HepG2 (cell line): Measurements from ENCODE around the gene CDKN1A. TPM values are rescaled to one million over a fixed set of nuclear protein-coding genes. Genes with fewer than 3 reads are reported as not detected.

ENCODE experiments used
- ATAC-seq: fragments of 200-7000 bp; cut with Tn5 transposase; 3 replicates; pipeline ENCODE4 v1.9.1; 2020; ENCODE audit warnings: mild to moderate bottlenecking, moderate library complexity
- BruUV-seq: library from RNA; stranded (reverse); fragments of 400-500 nt; replicated peaks from 2 replicates; lab custom pipeline; 2021; lab: Mats Ljungman, UMichigan
- CTCF ChIA-PET: fragments of 300-600 bp; formaldehyde crosslinking; extraction: SDS; loops from one replicate; lab custom pipeline; 2021; ENCODE audit warnings: low total read pairs, inconsistent platforms, low intra/inter-chr PET ratio; lab: Yijun Ruan, JAX
- POLR2A ChIA-PET: fragments of 350-600 bp; sonication (Branson Sonifier 250); formaldehyde crosslinking; loops from one replicate; lab custom pipeline; 2020; ENCODE audit warnings: antibody characterized with exemption, inconsistent platforms; lab: Yijun Ruan, JAX
- DNase-seq: peaks from one replicate; pipeline ENCODE4 v3.0.0-alpha.2; 2015; ENCODE audit warnings: low spot score
- FAIRE-seq: peaks from 3 replicates; lab custom pipeline; 2011; peaks lifted over from hg19 to GRCh38; lab: Jason Lieb, UNC
- H2AFZ ChIP-seq: one replicate; pipeline ENCODE4 v1.6.1; 2011; ENCODE audit warnings: low read length, inconsistent platforms
- H3K27ac ChIP-seq: fragments of 300-600 bp; 3 replicates; pipeline ENCODE4 v1.8.0; 2011; ENCODE audit warnings: mixed run types, mild to moderate bottlenecking, mixed read lengths, low read length, inconsistent platforms; ENCODE audit not compliant: insufficient read depth; ENCODE audit errors: extremely low read length
- H3K27me3 ChIP-seq, 2 experiments: fragments of 200-600 bp in 1 of 2; 2 replicates in 1 of 2; 3 replicates in 1 of 2; pipeline versions ENCODE4 v1.6.0 to v1.8.0; 2011; ENCODE audit warnings: low read length in 2 of 2, mild to moderate bottlenecking in 2 of 2, moderate library complexity in 2 of 2, inconsistent platforms in 1 of 2; ENCODE audit not compliant: insufficient read depth in 2 of 2, control insufficient read depth in 1 of 2
- H3K36me3 ChIP-seq, 2 experiments: fragments of 200-600 bp in 1 of 2; replicated peaks in 1 of 2; 2 replicates in 1 of 2; 3 replicates in 1 of 2; pipeline versions ENCODE4 v1.5.1 to v1.8.0; 2011; ENCODE audit warnings: low read length in 2 of 2, inconsistent platforms in 1 of 2; ENCODE audit not compliant: insufficient read depth in 2 of 2, control insufficient read depth in 1 of 2
- H3K4me1 ChIP-seq: 2 replicates; pipeline ENCODE4 v1.5.1; 2012; ENCODE audit warnings: low read length, inconsistent platforms; ENCODE audit not compliant: insufficient read depth
- H3K4me2 ChIP-seq: 2 replicates; pipeline ENCODE4 v1.6.0; 2011; ENCODE audit warnings: low read depth, low read length, inconsistent platforms
- H3K4me3 ChIP-seq, 3 experiments: fragments of 200-600 bp in 1 of 3; sonication (generic), shearing (Covaris generic) in 1 of 3; replicated peaks in 1 of 3; 2 replicates each; pipeline ENCODE4 v1.5.1; 2011 to 2016; ENCODE audit warnings: low read length in 3 of 3, inconsistent platforms in 2 of 3, low read depth in 2 of 3, mild to moderate bottlenecking in 2 of 3, control low read depth in 1 of 3, mixed read lengths in 1 of 3; ENCODE audit not compliant: insufficient read depth in 1 of 3
- H3K79me2 ChIP-seq: one replicate; pipeline ENCODE4 v1.6.1; 2011; ENCODE audit warnings: low read length, inconsistent platforms; ENCODE audit not compliant: insufficient read depth
- H3K9ac ChIP-seq: 2 replicates; pipeline ENCODE4 v1.6.0; 2011; ENCODE audit warnings: mild to moderate bottlenecking, low read depth, low read length, inconsistent platforms; ENCODE audit not compliant: insufficient read depth
- H3K9me3 ChIP-seq: 2 replicates; pipeline ENCODE4 v1.5.1; 2012; ENCODE audit warnings: mild to moderate bottlenecking, low read length
- H4K20me1 ChIP-seq: 2 replicates; pipeline ENCODE4 v1.6.0; 2011; ENCODE audit warnings: inconsistent platforms, mild to moderate bottlenecking, low read length, moderate library complexity; ENCODE audit not compliant: insufficient read depth
- HOXD1 ChIP-seq: sonication (generic); formaldehyde crosslinking; IDR thresholded peaks from 2 replicates; pipeline ENCODE4 v1.5.0; 2020; ENCODE audit warnings: missing genetic modification reagents
- RXRB ChIP-seq: IDR thresholded peaks from 2 replicates; pipeline ENCODE4 v1.6.1; 2016; ENCODE audit warnings: borderline replicate concordance, missing genetic modification reagents, missing compliant biosample characterization
- ZNF333 ChIP-seq: sonication (generic); formaldehyde crosslinking; IDR thresholded peaks from 2 replicates; pipeline ENCODE4 v1.4.0; 2020; ENCODE audit warnings: mild to moderate bottlenecking, missing genetic modification reagents, borderline replicate concordance
- ZNF484 ChIP-seq: sonication (generic); formaldehyde crosslinking; IDR thresholded peaks from 2 replicates; pipeline ENCODE4 v1.5.1; 2020; ENCODE audit warnings: mild to moderate bottlenecking, low read depth, missing genetic modification reagents, borderline replicate concordance
- WGBS: methylation state at CpG from one replicate; pipeline ENCODE4 v1.1.6; 2017; ENCODE audit warnings: low lambda C conversion rate; 5-methylcytosine and 5-hydroxymethylcytosine counted together
- in situ Hi-C: cut with HindIII; loops from 2 replicates; pipeline ENCODE4 v1.10.0; 2017; ENCODE audit warnings: low pct_unique_long_range_greater_than_20kb; ENCODE audit not compliant: extremely low pct_ligation_motif_present
- intact Hi-C: fragments of 100-400 bp; cut with micrococcal nuclease; formaldehyde crosslinking; loops from one replicate; pipeline ENCODE4 v1.10.0; 2022; ENCODE audit not compliant: unreplicated experiment
- polyA plus RNA-seq, 8 experiments: library from polyadenylated mRNA; depleted of rRNA in 3 of 8; stranded (reverse) in 7 of 8; unstranded in 1 of 8; fragments of >200 nt; fragmentation: Illumina TruSeq in 4 of 8; extraction: Trizol in 4 of 8; gene quantifications; 2 replicates each; pipeline versions ENCODE4 v1.2.1 to v1.2.3, GENCODE V29; 2011 to 2016; ENCODE audit warnings: low read depth in 4 of 8, missing spikeins in 1 of 8, mixed read lengths in 1 of 8; ENCODE audit not compliant: insufficient read depth in 1 of 8
- total RNA-seq, 5 experiments: library from RNA; depleted of rRNA; stranded (reverse); fragments of >200 nt; fragmentation: Illumina TruSeq; extraction: Trizol; gene quantifications; 2 replicates each; pipeline ENCODE4 v1.2.3, GENCODE V29; 2016; ENCODE audit warnings: low read depth in 1 of 5
- TF ChIP-seq, protein P1 (sequence below): sonication (generic); formaldehyde crosslinking; IDR thresholded peaks from 2 replicates; pipeline ENCODE4 v1.9.0; 2021; ENCODE audit warnings: missing genetic modification reagents, mild to moderate bottlenecking, borderline replicate concordance
- TF ChIP-seq, protein P2 (sequence below): sonication (generic); formaldehyde crosslinking; IDR thresholded peaks from 2 replicates; pipeline ENCODE4 v1.8.0; 2022; ENCODE audit warnings: mild to moderate bottlenecking, missing genetic modification reagents; ENCODE audit not compliant: insufficient replicate concordance

Gene CDKN1A
- total and polyA plus RNA-seq, 2 of the 13 experiments (the other 11 are each of a cell fraction or from before 2014, with no cell fraction given), result 60.7 to 92.1 TPM

DNA sequence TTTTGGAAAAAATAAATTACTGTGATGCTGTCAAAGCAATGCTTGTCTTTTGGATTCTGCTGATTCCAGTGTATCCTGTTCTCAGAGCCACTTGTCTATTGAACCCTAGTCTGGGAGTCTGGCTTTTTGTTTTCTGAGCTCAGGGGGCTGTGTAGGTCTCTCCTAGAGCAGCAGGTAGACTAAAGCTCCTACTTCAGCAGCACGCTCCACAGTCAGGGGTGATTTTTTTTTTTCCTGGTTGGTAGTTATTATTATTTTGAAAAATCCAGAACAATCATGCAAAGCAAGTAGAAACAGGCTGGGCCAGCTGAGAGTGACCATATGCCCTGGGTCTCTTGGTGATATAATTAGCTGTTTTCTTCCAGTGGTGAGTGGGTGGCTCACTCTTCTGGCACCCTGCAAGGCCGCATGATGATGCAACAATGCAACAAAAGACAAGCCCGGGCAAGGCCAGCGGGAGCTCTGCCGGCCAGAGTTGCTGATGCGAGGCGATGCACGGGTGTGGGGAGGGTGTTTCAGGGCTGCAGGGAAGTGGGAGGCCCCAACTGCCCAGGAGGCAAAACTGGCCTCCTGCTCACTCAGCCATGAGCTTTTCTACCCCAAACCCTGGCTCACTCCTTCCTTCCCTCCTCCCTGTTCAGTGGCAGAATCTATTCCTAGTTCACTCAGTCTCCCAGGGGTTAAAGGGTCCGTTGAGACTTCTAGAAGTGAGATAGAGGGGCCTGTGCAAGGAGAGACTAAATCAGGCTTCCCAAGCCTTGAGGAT lies 11.5 kb upstream of the CDKN1A start (continued):
- peak; percentile 74; the same call in 1 of the 2 replicates for TF ChIP-seq ZNF333
- TF ChIP-seq RXRB, result peak; percentile 87; the same call in 1 of the 2 replicates
- TF ChIP-seq, protein P1, sequence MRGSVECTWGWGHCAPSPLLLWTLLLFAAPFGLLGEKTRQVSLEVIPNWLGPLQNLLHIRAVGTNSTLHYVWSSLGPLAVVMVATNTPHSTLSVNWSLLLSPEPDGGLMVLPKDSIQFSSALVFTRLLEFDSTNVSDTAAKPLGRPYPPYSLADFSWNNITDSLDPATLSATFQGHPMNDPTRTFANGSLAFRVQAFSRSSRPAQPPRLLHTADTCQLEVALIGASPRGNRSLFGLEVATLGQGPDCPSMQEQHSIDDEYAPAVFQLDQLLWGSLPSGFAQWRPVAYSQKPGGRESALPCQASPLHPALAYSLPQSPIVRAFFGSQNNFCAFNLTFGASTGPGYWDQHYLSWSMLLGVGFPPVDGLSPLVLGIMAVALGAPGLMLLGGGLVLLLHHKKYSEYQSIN, result no peak
- TF ChIP-seq, protein P2, sequence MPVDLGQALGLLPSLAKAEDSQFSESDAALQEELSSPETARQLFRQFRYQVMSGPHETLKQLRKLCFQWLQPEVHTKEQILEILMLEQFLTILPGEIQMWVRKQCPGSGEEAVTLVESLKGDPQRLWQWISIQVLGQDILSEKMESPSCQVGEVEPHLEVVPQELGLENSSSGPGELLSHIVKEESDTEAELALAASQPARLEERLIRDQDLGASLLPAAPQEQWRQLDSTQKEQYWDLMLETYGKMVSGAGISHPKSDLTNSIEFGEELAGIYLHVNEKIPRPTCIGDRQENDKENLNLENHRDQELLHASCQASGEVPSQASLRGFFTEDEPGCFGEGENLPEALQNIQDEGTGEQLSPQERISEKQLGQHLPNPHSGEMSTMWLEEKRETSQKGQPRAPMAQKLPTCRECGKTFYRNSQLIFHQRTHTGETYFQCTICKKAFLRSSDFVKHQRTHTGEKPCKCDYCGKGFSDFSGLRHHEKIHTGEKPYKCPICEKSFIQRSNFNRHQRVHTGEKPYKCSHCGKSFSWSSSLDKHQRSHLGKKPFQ (CRISPR knock-in tag), result peak; percentile 74
- TF ChIP-seq, all 625 proteins: peak for 359

DNA sequence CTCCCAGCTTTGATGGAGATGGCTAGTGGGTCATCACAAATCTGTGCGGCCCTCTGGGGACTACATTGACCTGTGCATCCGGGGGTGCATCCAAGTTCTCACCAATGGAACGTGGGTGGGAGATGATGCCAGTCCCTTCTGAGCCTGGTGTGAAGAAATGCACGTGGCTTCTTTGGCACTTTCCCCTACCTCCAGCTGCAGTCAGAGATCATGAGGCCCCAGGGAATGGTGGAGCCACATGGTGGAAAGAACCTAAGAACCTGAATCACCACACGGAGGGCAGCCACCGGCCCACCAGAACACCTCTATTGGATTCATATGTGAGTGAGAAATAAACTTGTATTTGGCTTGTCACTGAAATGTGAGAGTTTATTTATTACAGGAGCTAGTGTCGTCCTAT lies 9.9 kb upstream of the CDKN1A start:
- in situ Hi-C loops, result no loop called here
- Histone ChIP-seq H3K4me3 (no peak overlapping the region), H3K27me3 (no peaks in the 10 kb centered on the region), H3K4me2 (no peak overlapping the region), H2AFZ (no peak overlapping the region), H4K20me1 (no peaks in the 10 kb centered on the region), H3K4me1 (peaks cover 76% of the 10 kb centered on the region), H3K9me3 (no peaks in the 10 kb centered on the region), H3K79me2 (no peaks in the 10 kb centered on the region), H3K36me3 (no peaks in the 10 kb centered on the region), H3K27ac (no peak overlapping the region), H3K9ac (no peak overlapping the region)
- TF ChIP-seq HOXD1 (CRISPR knock-in tag), result 0 out of 2 replicates have a peak, but pooled peaks have one; percentile 32
- TF ChIP-seq ZNF484 (CRISPR knock-in tag), result no peak
- ChIA-PET POLR2A (interaction anchor here (0.6 to 8.1 kb wide), 2 partner anchors 9 to 60 kb away, joined by 3 to 383 read pairs; partner anchors contain the start of gene CDKN1A), CTCF (no interaction called here)
- WGBS, result 98% methylated on average over 7 of the region's 7 CpGs
- DNase-seq (no peak), FAIRE-seq (no peak), ATAC-seq (no peak)
- no TSS peak for BruUV-seq
- intact Hi-C loops, result no loop called here
